H9 (cell line): Measurements from ENCODE around the gene ZNF674. TPM values are rescaled to one million over a fixed set of nuclear protein-coding genes. Genes with fewer than 3 reads are reported as not detected.

Experiments used
- DNase-seq: peaks from one replicate; pipeline ENCODE4 v3.0.0-alpha.2; 2017
- H2AFZ ChIP-seq: one replicate; pipeline ENCODE4 v1.6.1; 2013; ENCODE audit warnings: mild to moderate bottlenecking, low read length, control low read depth, moderate library complexity
- H2AK5ac ChIP-seq: 2 replicates; pipeline ENCODE4 v1.6.1; 2013; ENCODE audit warnings: low read length, control low read depth, mixed read lengths; ENCODE audit not compliant: insufficient read length
- H2BK120ac ChIP-seq: one replicate; pipeline ENCODE4 v1.6.1; 2013; ENCODE audit warnings: low read depth, mild to moderate bottlenecking, low read length, control low read depth, inconsistent platforms; ENCODE audit not compliant: poor library complexity, severe bottlenecking
- H2BK12ac ChIP-seq: 2 replicates; pipeline ENCODE4 v1.6.1; 2013; ENCODE audit warnings: low read length, control low read depth, mixed read lengths, low read depth; ENCODE audit not compliant: insufficient read length
- H2BK15ac ChIP-seq: 2 replicates; pipeline ENCODE4 v1.6.1; 2013; ENCODE audit warnings: low read depth, low read length, control low read depth
- H2BK20ac ChIP-seq: one replicate; pipeline ENCODE4 v1.6.1; 2013; ENCODE audit warnings: low read depth, mild to moderate bottlenecking, low read length, control low read depth, inconsistent platforms; ENCODE audit not compliant: poor library complexity, severe bottlenecking
- H2BK5ac ChIP-seq: 2 replicates; pipeline ENCODE4 v1.6.1; 2013; ENCODE audit warnings: low read length, control low read depth, mixed read lengths; ENCODE audit not compliant: insufficient read length
- H3K14ac ChIP-seq: 2 replicates; pipeline ENCODE4 v1.6.1; 2013; ENCODE audit warnings: low read length, control low read depth; ENCODE audit not compliant: insufficient read depth
- H3K18ac ChIP-seq: 2 replicates; pipeline ENCODE4 v1.6.1; 2013; ENCODE audit warnings: low read depth, mild to moderate bottlenecking, mixed read lengths, low read length, control low read depth; ENCODE audit not compliant: insufficient read length
- H3K23ac ChIP-seq: 2 replicates; pipeline ENCODE4 v1.6.1; 2013; ENCODE audit warnings: low read length, control low read depth, mixed read lengths, low read depth; ENCODE audit not compliant: insufficient read length
- H3K23me2 ChIP-seq: 2 replicates; pipeline ENCODE4 v1.6.1; 2013; ENCODE audit warnings: low read depth, mild to moderate bottlenecking, mixed read lengths, low read length, control low read depth; ENCODE audit not compliant: insufficient read length, poor library complexity, severe bottlenecking
- H3K27ac ChIP-seq: 2 replicates; pipeline ENCODE4 v1.5.1; 2013; ENCODE audit warnings: low read length, control low read depth, mixed read lengths, low read depth; ENCODE audit not compliant: insufficient read length
- H3K27me3 ChIP-seq: 2 replicates; pipeline ENCODE4 v1.6.1; 2013; ENCODE audit warnings: low read length, control low read depth, inconsistent platforms; ENCODE audit not compliant: insufficient read depth
- H3K4ac ChIP-seq: 2 replicates; pipeline ENCODE4 v1.6.1; 2013; ENCODE audit warnings: low read depth, mild to moderate bottlenecking, control low read depth, inconsistent platforms, low read length, moderate library complexity
- H3K4me1 ChIP-seq: 2 replicates; pipeline ENCODE4 v1.6.1; 2013; ENCODE audit warnings: low read length, control low read depth, inconsistent platforms; ENCODE audit not compliant: insufficient read depth
- H3K4me2 ChIP-seq: 2 replicates; pipeline ENCODE4 v1.6.1; 2013; ENCODE audit warnings: low read length, control low read depth, mixed read lengths; ENCODE audit not compliant: insufficient read length, insufficient read depth
- H3K56ac ChIP-seq: 2 replicates; pipeline ENCODE4 v1.6.1; 2013; ENCODE audit warnings: low read depth, mild to moderate bottlenecking, mixed read lengths, low read length, control low read depth; ENCODE audit not compliant: insufficient read length
- H3K79me1 ChIP-seq: 2 replicates; pipeline ENCODE4 v1.6.1; 2013; ENCODE audit warnings: low read depth, mild to moderate bottlenecking, moderate library complexity, low read length, control low read depth, inconsistent platforms; ENCODE audit not compliant: insufficient read depth, poor library complexity, severe bottlenecking
- H3K79me2 ChIP-seq: 2 replicates; pipeline ENCODE4 v1.6.1; 2013; ENCODE audit warnings: low read length, control low read depth, inconsistent platforms; ENCODE audit not compliant: insufficient read depth
- H3K9ac ChIP-seq: 2 replicates; pipeline ENCODE4 v1.6.1; 2013; ENCODE audit warnings: low read length, control low read depth, mixed read lengths; ENCODE audit not compliant: insufficient read length; ENCODE audit errors: extremely low read depth
- H3K9me3 ChIP-seq: one replicate; pipeline ENCODE4 v1.6.1; 2013; ENCODE audit warnings: low read depth, low read length, inconsistent platforms; ENCODE audit not compliant: control insufficient read depth
- H3T11ph ChIP-seq: one replicate; pipeline ENCODE4 v1.6.1; 2013; ENCODE audit warnings: mild to moderate bottlenecking, low read length, control low read depth, inconsistent platforms
- H4K20me1 ChIP-seq: one replicate; pipeline ENCODE4 v1.6.1; 2013; ENCODE audit not compliant: control insufficient read depth, insufficient read length, insufficient read depth
- H4K5ac ChIP-seq: 2 replicates; pipeline ENCODE4 v1.6.1; 2013; ENCODE audit warnings: low read depth, mild to moderate bottlenecking, mixed read lengths, low read length, control low read depth; ENCODE audit not compliant: insufficient read length
- H4K8ac ChIP-seq: replicated peaks from 2 replicates; pipeline ENCODE4 v1.6.1; 2013; ENCODE audit warnings: low read length, control low read depth, mixed read lengths, low read depth; ENCODE audit not compliant: insufficient read length
- H4K91ac ChIP-seq: 2 replicates; pipeline ENCODE4 v1.6.1; 2013; ENCODE audit warnings: low read depth, mild to moderate bottlenecking, moderate library complexity, mixed read lengths, low read length, control low read depth; ENCODE audit not compliant: insufficient read length
- H3K27ac Mint-ChIP-seq, 3 experiments: 2 replicates in 2 of 3; 3 replicates in 1 of 3; pipeline ENCODE4 v1.8.0; 2020 to 2021; ENCODE audit warnings: mixed read lengths in 3 of 3, mild to moderate bottlenecking in 1 of 3, moderate library complexity in 1 of 3
- H3K27me3 Mint-ChIP-seq: 2 replicates; pipeline ENCODE4 v1.8.0; 2021; ENCODE audit warnings: low read depth, mild to moderate bottlenecking, moderate library complexity, mixed read lengths
- H3K36me3 Mint-ChIP-seq, 3 experiments: 2 replicates in 2 of 3; 3 replicates in 1 of 3; pipeline ENCODE4 v1.8.0; 2020 to 2021; ENCODE audit warnings: low read depth in 3 of 3, mixed read lengths in 3 of 3; ENCODE audit not compliant: insufficient read depth in 1 of 3
- H3K4me1 Mint-ChIP-seq, 2 experiments: 2 replicates each; pipeline ENCODE4 v1.8.0; 2020; ENCODE audit warnings: mixed read lengths in 2 of 2
- H3K4me3 Mint-ChIP-seq, 2 experiments: 2 replicates in 1 of 2; 3 replicates in 1 of 2; pipeline ENCODE4 v1.8.0; 2020 to 2021; ENCODE audit warnings: mild to moderate bottlenecking in 2 of 2, mixed read lengths in 2 of 2, moderate library complexity in 1 of 2
- H3K9me3 Mint-ChIP-seq, 2 experiments: 2 replicates in 1 of 2; 3 replicates in 1 of 2; pipeline ENCODE4 v1.8.0; 2020; ENCODE audit warnings: mild to moderate bottlenecking in 2 of 2, mixed read lengths in 2 of 2, moderate library complexity in 1 of 2
- CTCF ChIP-seq: fragments of 200-600 bp; sonication (generic); conservative IDR thresholded peaks from 3 replicates; pipeline ENCODE4 v1.8.0; 2021; ENCODE audit warnings: antibody characterized with exemption, mild to moderate bottlenecking
- WGBS: extraction: QIAGEN DNeasy Blood & Tissue Kit; methylation state at CpG from one replicate; pipeline ENCODE4 v1.1.7; 2013; ENCODE audit warnings: missing lambda C conversion rate, low lambda C conversion rate, mixed read lengths; ENCODE audit not compliant: insufficient read length; ENCODE audit errors: extremely low coverage; 5-methylcytosine and 5-hydroxymethylcytosine counted together
- total RNA-seq: library from RNA; stranded (reverse); gene quantifications from 2 replicates; pipeline ENCODE4 v1.2.1, GENCODE V29; 2021

The ZNF674 gene
- total RNA-seq, 1 experiment from 2014 or later = 10.1 TPM

- no peak overlapping the region for H3K4ac ChIP-seq
- H3T11ph ChIP-seq = no peak overlapping the region
- H3K9ac ChIP-seq = no peak overlapping the region
- H2AFZ ChIP-seq = no peak overlapping the region
- H3K79me2 ChIP-seq = peaks cover 16% of the 10 kb centered on the region; the same call in 1 of the 2 replicates
- no peak overlapping the region for H4K91ac ChIP-seq
- Mint-ChIP-seq H3K4me1 (peaks cover 9 to 18% of the 10 kb centered on the region in 2 experiments), H3K27me3 (peaks cover 6% of the 10 kb centered on the region), H3K4me3 (peak overlapping the region; percentile 75 to 93), H3K9me3 (peaks cover 63 to 67% of the 10 kb centered on the region in 2 experiments), H3K27ac (no peak overlapping the region), H3K36me3 (peaks cover 21 to 48% (median 22%) of the 10 kb centered on the region in 3 experiments; a peak in 6 of 7 replicates)
- no CpG with 5 or more reads among the region's 3 CpGs for WGBS
- DNase-seq = no peak
- peak overlapping the region; percentile 71 for H3K4me2 ChIP-seq
- H3K18ac ChIP-seq = no peak overlapping the region
- no peak overlapping the region for H3K14ac ChIP-seq
- H3K23me2 ChIP-seq = peaks cover 5% of the 10 kb centered on the region
- no peak overlapping the region for H2BK12ac ChIP-seq
- no peak overlapping the region for H2BK120ac ChIP-seq
- H2AK5ac ChIP-seq = no peak overlapping the region
- H4K5ac ChIP-seq = no peak overlapping the region
- H3K27me3 ChIP-seq = no peaks in the 10 kb centered on the region; the same call in 1 of the 2 replicates
- H3K23ac ChIP-seq = no peak overlapping the region
- H4K8ac ChIP-seq = no peak overlapping the region
- no peaks in the 10 kb centered on the region for H3K79me1 ChIP-seq
- no peak overlapping the region for H2BK15ac ChIP-seq
- no peak overlapping the region for H3K27ac ChIP-seq
- TF ChIP-seq CTCF = no peak
- no peak overlapping the region for H2BK5ac ChIP-seq
- peaks cover 5% of the 10 kb centered on the region for H3K9me3 ChIP-seq
- no peaks in the 10 kb centered on the region for H4K20me1 ChIP-seq
- no peak overlapping the region for H3K56ac ChIP-seq
- H2BK20ac ChIP-seq = no peak overlapping the region
- H3K4me1 ChIP-seq = no peaks in the 10 kb centered on the region; the same call in 1 of the 2 replicates
Observed at GRCh38 chrX:46576458-46576857, 31.2 kb upstream of the ZNF674 start.
